ENCODE results near the gene KLHL29.

The KLHL29 gene

GRCh38 chr2:23602116-23602515 lies 217.1 kb downstream of the KLHL29 start:
- no peak overlapping the region for H3K4me3 ChIP-seq (ENCODE audit: low read length)
- H3K4me1 ChIP-seq (ENCODE audit: control insufficient read depth, low read length) = no peaks in the 10 kb centered on the region
- H4K20me1 ChIP-seq (ENCODE audit: control insufficient read depth, insufficient read depth, low read depth, low read length) = no peaks in the 10 kb centered on the region
- H3K27me3 ChIP-seq (ENCODE audit: control insufficient read depth, low read length) = no peaks in the 10 kb centered on the region
- TF ChIP-seq EZH2phosphoT487 (IDR thresholded peaks at IDR 0.05; ENCODE audit: borderline replicate concordance, low read length) = no peak
- no peak for TF ChIP-seq CTCF (IDR thresholded peaks at IDR 0.05; ENCODE audit: low read depth, low read length, poor library complexity, severe bottlenecking)
- H3K27ac ChIP-seq (ENCODE audit: low read depth, low read length) = no peak overlapping the region
- no peaks in the 10 kb centered on the region for H3K79me2 ChIP-seq (ENCODE audit: control insufficient read depth, low read length)
- H3K9me2 ChIP-seq (replicated peaks; ENCODE audit: control insufficient read depth, low read length) = no peaks in the 10 kb centered on the region
- no peak overlapping the region for H3K4me2 ChIP-seq (ENCODE audit: low read length)
- no peaks in the 10 kb centered on the region for H3K9me3 ChIP-seq (ENCODE audit: control insufficient read depth, insufficient read depth, low read length)
- H3K36me3 ChIP-seq (ENCODE audit: control insufficient read depth, low read length) = no peaks in the 10 kb centered on the region
- no peaks in the 10 kb centered on the region for H3F3A ChIP-seq (ENCODE audit: control insufficient read depth, insufficient read depth)

- H3K9me3 ChIP-seq (ENCODE audit: control insufficient read depth, insufficient read depth, low read length) = no peaks in the 10 kb centered on the region
- H3K9me2 ChIP-seq (replicated peaks; ENCODE audit: control insufficient read depth, low read length) = no peaks in the 10 kb centered on the region
- no peaks in the 10 kb centered on the region for H3K4me1 ChIP-seq (ENCODE audit: control insufficient read depth, low read length)
- H3K79me2 ChIP-seq (ENCODE audit: control insufficient read depth, low read length) = no peaks in the 10 kb centered on the region
- H4K20me1 ChIP-seq (ENCODE audit: control insufficient read depth, insufficient read depth, low read depth, low read length) = no peaks in the 10 kb centered on the region
- H3K4me2 ChIP-seq (ENCODE audit: low read length) = no peak overlapping the region
- TF ChIP-seq EZH2phosphoT487 (IDR thresholded peaks at IDR 0.05; ENCODE audit: borderline replicate concordance, low read length) = no peak
- TF ChIP-seq CTCF (IDR thresholded peaks at IDR 0.05; ENCODE audit: low read depth, low read length, poor library complexity, severe bottlenecking) = no peak
- no peaks in the 10 kb centered on the region for H3K27me3 ChIP-seq (ENCODE audit: control insufficient read depth, low read length)
- no peaks in the 10 kb centered on the region for H3K36me3 ChIP-seq (ENCODE audit: control insufficient read depth, low read length)
- H3K27ac ChIP-seq (ENCODE audit: low read depth, low read length) = no peak overlapping the region
- H3F3A ChIP-seq (ENCODE audit: control insufficient read depth, insufficient read depth) = no peaks in the 10 kb centered on the region
- H3K4me3 ChIP-seq (ENCODE audit: low read length) = no peak overlapping the region
Observed at GRCh38 chr2:23603156-23603555, 218.2 kb downstream of the KLHL29 start.

GRCh38 chr2:23603581-23603980 lies 218.6 kb downstream of the KLHL29 start:
- Histone ChIP-seq H3K27me3 (ENCODE audit: control insufficient read depth, low read length) (no peaks in the 10 kb centered on the region), H3F3A (ENCODE audit: control insufficient read depth, insufficient read depth) (no peaks in the 10 kb centered on the region), H3K4me3 (ENCODE audit: low read length) (no peak overlapping the region), H3K9me2 (replicated peaks; ENCODE audit: control insufficient read depth, low read length) (no peaks in the 10 kb centered on the region), H3K79me2 (ENCODE audit: control insufficient read depth, low read length) (no peaks in the 10 kb centered on the region), H3K9me3 (ENCODE audit: control insufficient read depth, insufficient read depth, low read length) (no peaks in the 10 kb centered on the region), H3K27ac (ENCODE audit: low read depth, low read length) (no peak overlapping the region), H4K20me1 (ENCODE audit: control insufficient read depth, insufficient read depth, low read depth, low read length) (no peaks in the 10 kb centered on the region), H3K36me3 (ENCODE audit: control insufficient read depth, low read length) (no peaks in the 10 kb centered on the region), H3K4me1 (ENCODE audit: control insufficient read depth, low read length) (no peaks in the 10 kb centered on the region), H3K4me2 (ENCODE audit: low read length) (no peak overlapping the region)
- TF ChIP-seq CTCF (IDR thresholded peaks at IDR 0.05; ENCODE audit: low read depth, low read length, poor library complexity, severe bottlenecking) (no peak), EZH2phosphoT487 (IDR thresholded peaks at IDR 0.05; ENCODE audit: borderline replicate concordance, low read length) (no peak)

GRCh38 chr2:23604731-23605130 lies 219.8 kb downstream of the KLHL29 start:
- Histone ChIP-seq H3F3A (ENCODE audit: control insufficient read depth, insufficient read depth) (no peaks in the 10 kb centered on the region), H3K27me3 (ENCODE audit: control insufficient read depth, low read length) (no peaks in the 10 kb centered on the region; the same call in 1 of the 2 replicates), H3K27ac (ENCODE audit: low read depth, low read length) (no peak overlapping the region), H3K9me2 (replicated peaks; ENCODE audit: control insufficient read depth, low read length) (no peaks in the 10 kb centered on the region), H4K20me1 (ENCODE audit: control insufficient read depth, insufficient read depth, low read depth, low read length) (no peaks in the 10 kb centered on the region), H3K4me2 (ENCODE audit: low read length) (no peak overlapping the region), H3K79me2 (ENCODE audit: control insufficient read depth, low read length) (no peaks in the 10 kb centered on the region), H3K4me1 (ENCODE audit: control insufficient read depth, low read length) (no peaks in the 10 kb centered on the region), H3K9me3 (ENCODE audit: control insufficient read depth, insufficient read depth, low read length) (no peaks in the 10 kb centered on the region), H3K4me3 (ENCODE audit: low read length) (no peak overlapping the region), H3K36me3 (ENCODE audit: control insufficient read depth, low read length) (no peaks in the 10 kb centered on the region)
- TF ChIP-seq CTCF (IDR thresholded peaks at IDR 0.05; ENCODE audit: low read depth, low read length, poor library complexity, severe bottlenecking) = no peak
- TF ChIP-seq EZH2phosphoT487 (IDR thresholded peaks at IDR 0.05; ENCODE audit: borderline replicate concordance, low read length) = no peak
